ENCODE measurements around the gene HVCN1.

DNA sequence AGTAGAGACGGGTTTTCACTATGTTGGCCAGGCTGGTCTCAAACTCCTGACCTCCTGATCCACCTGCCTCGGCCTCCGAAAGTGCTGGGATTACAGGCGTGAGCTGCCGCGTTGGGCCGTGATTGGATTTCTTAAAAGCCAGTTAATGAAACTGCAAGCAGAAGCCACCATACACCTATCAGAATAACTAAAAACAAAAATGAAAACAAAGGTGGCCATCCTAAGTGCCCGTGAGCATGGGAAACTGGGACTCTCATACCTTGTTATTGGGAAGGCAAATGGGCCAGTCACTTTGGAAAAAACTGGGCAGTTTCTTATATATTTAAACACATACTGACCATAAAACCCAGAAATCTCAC, 82.7 kb downstream of the HVCN1 start:
- no peak for TF ChIP-seq POLR2A (IDR thresholded peaks at IDR 0.05)
- TF ChIP-seq, protein P1, sequence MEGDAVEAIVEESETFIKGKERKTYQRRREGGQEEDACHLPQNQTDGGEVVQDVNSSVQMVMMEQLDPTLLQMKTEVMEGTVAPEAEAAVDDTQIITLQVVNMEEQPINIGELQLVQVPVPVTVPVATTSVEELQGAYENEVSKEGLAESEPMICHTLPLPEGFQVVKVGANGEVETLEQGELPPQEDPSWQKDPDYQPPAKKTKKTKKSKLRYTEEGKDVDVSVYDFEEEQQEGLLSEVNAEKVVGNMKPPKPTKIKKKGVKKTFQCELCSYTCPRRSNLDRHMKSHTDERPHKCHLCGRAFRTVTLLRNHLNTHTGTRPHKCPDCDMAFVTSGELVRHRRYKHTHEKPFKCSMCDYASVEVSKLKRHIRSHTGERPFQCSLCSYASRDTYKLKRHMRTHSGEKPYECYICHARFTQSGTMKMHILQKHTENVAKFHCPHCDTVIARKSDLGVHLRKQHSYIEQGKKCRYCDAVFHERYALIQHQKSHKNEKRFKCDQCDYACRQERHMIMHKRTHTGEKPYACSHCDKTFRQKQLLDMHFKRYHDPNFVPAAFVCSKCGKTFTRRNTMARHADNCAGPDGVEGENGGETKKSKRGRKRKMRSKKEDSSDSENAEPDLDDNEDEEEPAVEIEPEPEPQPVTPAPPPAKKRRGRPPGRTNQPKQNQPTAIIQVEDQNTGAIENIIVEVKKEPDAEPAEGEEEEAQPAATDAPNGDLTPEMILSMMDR (IDR thresholded peaks at IDR 0.05) = no peak
- no peak for TF ChIP-seq POLR2AphosphoS5 (IDR thresholded peaks at IDR 0.05)
